ENCODE results near the gene NT5C.

NT5C gene

GRCh38 chr17:75155191-75155601, 23.7 kb upstream of the NT5C start:
- Histone ChIP-seq H3K36me3 (ENCODE audit: control insufficient read depth in 1 of 2, insufficient read depth in 2 of 2, low read length in 2 of 2) (peaks cover 0 to 2% of the 10 kb centered on the region in 2 experiments), H4K91ac (ENCODE audit: low read depth, low read length) (no peak overlapping the region), H2AK5ac (ENCODE audit: low read length) (no peak overlapping the region), H2AFZ (ENCODE audit: insufficient read depth, low read length, poor library complexity) (no peak overlapping the region), H3K4me2 (ENCODE audit: low read length) (peak overlapping the region; percentile 58), H3K79me1 (ENCODE audit: low read length) (peaks cover 7% of the 10 kb centered on the region), H3K27me3 (ENCODE audit: insufficient read depth, low read length) (no peaks in the 10 kb centered on the region), H4K12ac (ENCODE audit: low read depth, low read length) (no peak overlapping the region), H3K4me1 (ENCODE audit: control insufficient read depth in 1 of 2, insufficient read depth in 2 of 2, low read length in 2 of 2) (peaks cover 0 to 14% of the 10 kb centered on the region in 2 experiments), H3K4ac (ENCODE audit: low read depth, low read length) (no peak overlapping the region), H3K27ac (ENCODE audit: low read depth, low read length) (peak overlapping the region; percentile 12), H3K9ac (ENCODE audit: low read length) (no peak overlapping the region), H3K14ac (ENCODE audit: low read length) (no peak overlapping the region), H2BK5ac (ENCODE audit: low read depth, low read length, poor library complexity) (no peak overlapping the region), H3K23ac (ENCODE audit: low read length) (no peak overlapping the region), H4K8ac (ENCODE audit: low read depth, low read length) (no peak overlapping the region), H3K4me3 (ENCODE audit: low read depth, low read length) (no peak overlapping the region), H3K9me3 (ENCODE audit: insufficient read depth, low read depth, low read length) (no peaks in the 10 kb centered on the region), H3K18ac (ENCODE audit: low read length) (no peak overlapping the region), H3K79me2 (ENCODE audit: control insufficient read depth, insufficient read depth, low read length, poor library complexity) (peaks cover 23% of the 10 kb centered on the region), H2BK120ac (ENCODE audit: insufficient read depth, low read length, poor library complexity) (no peak overlapping the region), H2BK12ac (ENCODE audit: low read length) (no peak overlapping the region)
- peak; percentile 92 to 97 for DNase-seq
- WGBS (ENCODE audit: extremely low coverage, insufficient coverage, insufficient read length) = no CpG with 5 or more reads among the region's 3 CpGs

GRCh38 chr17:75154195-75155106, 22.9 kb upstream of the NT5C start, which contains the start of gene JPT1:
JPT1 (minus strand) TSS chr17:75154512; CDS start chr17:75154397, 115 bp downstream.
- peak within 1 kb of the TSS; percentile 62 for H3K18ac ChIP-seq (ENCODE audit: low read length)
- whole genome bisulfite sequencing (ENCODE audit: extremely low coverage, insufficient coverage, insufficient read length) = no CpG with 5 or more reads among the region's 67 CpGs
- H2BK12ac ChIP-seq (ENCODE audit: low read length) = no peak within 1 kb of the TSS

GRCh38 chr17:75153780-75154194, 22.2 kb upstream of the NT5C start:
- no CpG with 5 or more reads among the region's 35 CpGs for WGBS (ENCODE audit: extremely low coverage, insufficient coverage, insufficient read length)
- H3K9me3 ChIP-seq (ENCODE audit: insufficient read depth, low read depth, low read length) = no peaks in the 10 kb centered on the region

More at GRCh38 chr17:75154195-75155106, 22.9 kb upstream of the NT5C start, which contains the start of gene JPT1:
- peak within 1 kb of the TSS; percentile 86 for H3K23ac ChIP-seq (ENCODE audit: low read length)
- peaks cover 0 to 14% of the 10 kb centered on the region in 2 experiments for H3K4me1 ChIP-seq (ENCODE audit: control insufficient read depth in 1 of 2, insufficient read depth in 2 of 2, low read length in 2 of 2)
- peak within 1 kb of the TSS; percentile 69 for H4K12ac ChIP-seq (ENCODE audit: low read depth, low read length)
- peaks cover 23% of the 10 kb centered on the region for H3K79me2 ChIP-seq (ENCODE audit: control insufficient read depth, insufficient read depth, low read length, poor library complexity)
- H3K4me2 ChIP-seq (ENCODE audit: low read length) = peak within 1 kb of the TSS; percentile 99
- H3K9ac ChIP-seq (ENCODE audit: low read length) = peak within 1 kb of the TSS; percentile 99
- peak within 1 kb of the TSS; percentile 56 for H2AFZ ChIP-seq (ENCODE audit: insufficient read depth, low read length, poor library complexity)
- no peak within 1 kb of the TSS for H2BK120ac ChIP-seq (ENCODE audit: insufficient read depth, low read length, poor library complexity)
- H3K27me3 ChIP-seq (ENCODE audit: insufficient read depth, low read length) = no peaks in the 10 kb centered on the region
- peaks cover 7% of the 10 kb centered on the region for H3K79me1 ChIP-seq (ENCODE audit: low read length)
- peak within 1 kb of the TSS; percentile 69 for H4K8ac ChIP-seq (ENCODE audit: low read depth, low read length)
- H4K91ac ChIP-seq (ENCODE audit: low read depth, low read length) = peak within 1 kb of the TSS; percentile 60
- H3K36me3 ChIP-seq (ENCODE audit: control insufficient read depth in 1 of 2, insufficient read depth in 2 of 2, low read length in 2 of 2) = peaks cover 0 to 1% of the 10 kb centered on the region in 2 experiments
- peak within 1 kb of the TSS; percentile 52 for H2BK5ac ChIP-seq (ENCODE audit: low read depth, low read length, poor library complexity)
- H3K4ac ChIP-seq (ENCODE audit: low read depth, low read length) = peak within 1 kb of the TSS; percentile 96
- peak within 1 kb of the TSS; percentile 94 for H3K14ac ChIP-seq (ENCODE audit: low read length)
- H3K4me3 ChIP-seq (ENCODE audit: low read depth, low read length) = peak within 1 kb of the TSS; percentile 98
- no peaks in the 10 kb centered on the region for H3K9me3 ChIP-seq (ENCODE audit: insufficient read depth, low read depth, low read length)
- peak within 1 kb of the TSS; percentile 70 for H2AK5ac ChIP-seq (ENCODE audit: low read length)
- DNase-seq = peak; percentile 98 to 99
- peak within 1 kb of the TSS; percentile 73 for H3K27ac ChIP-seq (ENCODE audit: low read depth, low read length)

GRCh38 chr17:75152922-75153779, 21.6 kb upstream of the NT5C start:
- Histone ChIP-seq H3K79me1 (ENCODE audit: low read length) (peaks cover 7% of the 10 kb centered on the region), H3K4me2 (ENCODE audit: low read length) (peak overlapping the region; percentile 99), H3K14ac (ENCODE audit: low read length) (peak overlapping the region; percentile 94), H2AFZ (ENCODE audit: insufficient read depth, low read length, poor library complexity) (peak overlapping the region; percentile 23), H4K8ac (ENCODE audit: low read depth, low read length) (peak overlapping the region; percentile 50), H3K18ac (ENCODE audit: low read length) (peak overlapping the region; percentile 62), H3K27ac (ENCODE audit: low read depth, low read length) (no peak overlapping the region), H3K27me3 (ENCODE audit: insufficient read depth, low read length) (no peaks in the 10 kb centered on the region), H2BK5ac (ENCODE audit: low read depth, low read length, poor library complexity) (peak overlapping the region; percentile 3), H3K4me3 (ENCODE audit: low read depth, low read length) (peak overlapping the region; percentile 98), H3K36me3 (ENCODE audit: control insufficient read depth in 1 of 2, insufficient read depth in 2 of 2, low read length in 2 of 2) (peaks cover 2 to 3% of the 10 kb centered on the region in 2 experiments), H3K79me2 (ENCODE audit: control insufficient read depth, insufficient read depth, low read length, poor library complexity) (peaks cover 23% of the 10 kb centered on the region), H2BK120ac (ENCODE audit: insufficient read depth, low read length, poor library complexity) (peak overlapping the region; percentile 58), H2AK5ac (ENCODE audit: low read length) (peak overlapping the region; percentile 53), H3K4ac (ENCODE audit: low read depth, low read length) (peak overlapping the region; percentile 96), H4K91ac (ENCODE audit: low read depth, low read length) (peak overlapping the region; percentile 60), H4K12ac (ENCODE audit: low read depth, low read length) (peak overlapping the region; percentile 35), H3K9me3 (ENCODE audit: insufficient read depth, low read depth, low read length) (no peaks in the 10 kb centered on the region), H3K23ac (ENCODE audit: low read length) (peak overlapping the region; percentile 91), H3K4me1 (ENCODE audit: control insufficient read depth in 1 of 2, insufficient read depth in 2 of 2, low read length in 2 of 2) (peaks cover 0 to 10% of the 10 kb centered on the region in 2 experiments), H2BK12ac (ENCODE audit: low read length) (no peak overlapping the region), H3K9ac (ENCODE audit: low read length) (peak overlapping the region; percentile 99)
- WGBS (ENCODE audit: extremely low coverage, insufficient coverage, insufficient read length) = no CpG with 5 or more reads among the region's 28 CpGs
- DNase-seq = peak in 1 of 2 donors; percentile 64

More at GRCh38 chr17:75153780-75154194, 22.2 kb upstream of the NT5C start:
- H2AK5ac ChIP-seq (ENCODE audit: low read length) = peak overlapping the region; percentile 9
- H3K27me3 ChIP-seq (ENCODE audit: insufficient read depth, low read length) = no peaks in the 10 kb centered on the region
- H2BK5ac ChIP-seq (ENCODE audit: low read depth, low read length, poor library complexity) = no peak overlapping the region
- H3K79me2 ChIP-seq (ENCODE audit: control insufficient read depth, insufficient read depth, low read length, poor library complexity) = peaks cover 23% of the 10 kb centered on the region
- peak overlapping the region; percentile 69 for H4K12ac ChIP-seq (ENCODE audit: low read depth, low read length)
- peak overlapping the region; percentile 73 for H3K27ac ChIP-seq (ENCODE audit: low read depth, low read length)
- H2AFZ ChIP-seq (ENCODE audit: insufficient read depth, low read length, poor library complexity) = no peak overlapping the region
- peak overlapping the region; percentile 94 for H3K14ac ChIP-seq (ENCODE audit: low read length)
- H3K9ac ChIP-seq (ENCODE audit: low read length) = peak overlapping the region; percentile 99
- H3K4me2 ChIP-seq (ENCODE audit: low read length) = peak overlapping the region; percentile 99
- H3K4me1 ChIP-seq (ENCODE audit: control insufficient read depth in 1 of 2, insufficient read depth in 2 of 2, low read length in 2 of 2) = peaks cover 0 to 14% of the 10 kb centered on the region in 2 experiments
- H2BK12ac ChIP-seq (ENCODE audit: low read length) = no peak overlapping the region
- H2BK120ac ChIP-seq (ENCODE audit: insufficient read depth, low read length, poor library complexity) = no peak overlapping the region
- H3K18ac ChIP-seq (ENCODE audit: low read length) = peak overlapping the region; percentile 62
- H3K36me3 ChIP-seq (ENCODE audit: control insufficient read depth in 1 of 2, insufficient read depth in 2 of 2, low read length in 2 of 2) = no peaks in the 10 kb centered on the region
- peak overlapping the region; percentile 98 for H3K4me3 ChIP-seq (ENCODE audit: low read depth, low read length)
- DNase-seq = no peak
- peak overlapping the region; percentile 69 for H4K8ac ChIP-seq (ENCODE audit: low read depth, low read length)
- peak overlapping the region; percentile 90 for H3K4ac ChIP-seq (ENCODE audit: low read depth, low read length)
- peak overlapping the region; percentile 60 for H4K91ac ChIP-seq (ENCODE audit: low read depth, low read length)
- peak overlapping the region; percentile 86 for H3K23ac ChIP-seq (ENCODE audit: low read length)
- peaks cover 7% of the 10 kb centered on the region for H3K79me1 ChIP-seq (ENCODE audit: low read length)
